Stimulated activated CD4-positive, alpha-beta T cell treated with anti-CD3 and anti-CD28 coated beads, TNF-alpha, amount 100 ng/mL, for 48 hours (primary cell): ENCODE measurements around the gene CTNNA3.

Experiments used
- DNase-seq, 3 donors: peaks; one replicate each; pipeline ENCODE4 v3.0.0-alpha.2; 2020; ENCODE audit warnings: low read depth in 3 of 3

Gene CTNNA3

GRCh38 chr10:66148312-66148711 lies 1547.7 kb downstream of the CTNNA3 start:
- DNase-seq, result no peak

- no peak for DNase-seq
Observed at GRCh38 chr10:66144016-66144415, 1552.0 kb downstream of the CTNNA3 start.

- no peak for DNase-seq
Observed at GRCh38 chr10:66102756-66103155, 1593.2 kb downstream of the CTNNA3 start.

GRCh38 chr10:66098595-66099480 lies 1597.2 kb downstream of the CTNNA3 start:
- DNase-seq, result no peak

DNA sequence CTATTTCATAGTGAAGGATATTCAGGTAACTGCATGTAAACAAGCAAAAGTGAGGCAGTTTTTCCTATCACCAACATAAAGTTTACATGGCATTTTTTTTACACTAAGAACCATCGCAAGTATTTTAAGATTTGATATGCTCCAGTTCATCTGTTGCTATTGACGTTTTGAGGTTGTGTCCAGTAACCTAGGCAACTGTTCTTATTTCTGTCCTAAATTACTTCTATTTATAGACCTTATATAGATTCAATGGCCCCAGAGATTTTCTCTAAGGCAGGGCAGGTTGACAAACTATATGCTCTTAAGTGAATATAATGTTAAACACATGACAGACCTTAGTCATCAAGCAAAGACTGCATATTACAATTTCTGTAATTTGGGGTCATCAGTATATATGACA lies 1600.4 kb downstream of the CTNNA3 start:
- DNase-seq, result no peak

DNA sequence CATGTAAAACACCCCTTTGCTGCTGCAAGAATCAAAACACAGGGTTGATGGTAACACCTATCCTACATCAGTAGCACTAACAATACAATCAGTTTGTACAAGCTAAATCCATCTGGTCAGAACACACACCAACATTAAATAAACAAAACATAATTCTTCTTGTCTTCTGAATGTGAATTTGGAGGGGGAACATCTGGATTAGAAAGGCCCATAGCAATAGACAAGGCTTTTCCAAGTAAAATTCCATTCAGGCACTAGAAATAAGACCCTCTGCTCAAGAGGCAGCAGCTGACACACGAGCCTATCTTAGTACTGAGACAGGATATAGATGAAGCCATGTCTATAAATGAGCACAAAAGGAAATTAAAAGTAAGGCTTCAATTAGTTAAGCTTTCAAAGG lies 1610.1 kb downstream of the CTNNA3 start:
- no peak for DNase-seq

GRCh38 chr10:66071907-66072306 lies 1624.1 kb downstream of the CTNNA3 start:
- DNase-seq, result no peak

DNA sequence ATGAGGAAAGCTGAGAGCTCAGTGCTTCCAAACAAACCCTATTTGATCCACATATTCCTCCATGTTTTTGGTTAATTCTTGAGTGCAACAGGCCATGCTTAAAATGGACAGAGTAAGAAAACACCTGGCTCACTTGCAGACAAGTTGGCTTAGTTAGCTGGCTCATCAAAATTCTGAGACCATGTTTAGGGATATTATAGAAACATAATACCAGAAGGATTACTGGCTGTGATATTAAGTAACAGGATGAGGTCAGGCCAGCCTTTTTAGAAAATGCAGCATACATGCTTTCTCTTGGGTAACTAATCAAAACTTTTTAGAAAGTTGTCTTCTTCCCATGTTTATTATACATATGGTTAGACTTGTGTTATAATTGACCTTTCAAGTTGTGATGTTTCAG lies 1637.4 kb downstream of the CTNNA3 start:
- no peak for DNase-seq

- DNase-seq, result no peak
Observed at GRCh38 chr10:66049335-66049734, 1646.7 kb downstream of the CTNNA3 start.

- DNase-seq, result no peak
Observed at GRCh38 chr10:66045859-66046258, 1650.1 kb downstream of the CTNNA3 start.

DNA sequence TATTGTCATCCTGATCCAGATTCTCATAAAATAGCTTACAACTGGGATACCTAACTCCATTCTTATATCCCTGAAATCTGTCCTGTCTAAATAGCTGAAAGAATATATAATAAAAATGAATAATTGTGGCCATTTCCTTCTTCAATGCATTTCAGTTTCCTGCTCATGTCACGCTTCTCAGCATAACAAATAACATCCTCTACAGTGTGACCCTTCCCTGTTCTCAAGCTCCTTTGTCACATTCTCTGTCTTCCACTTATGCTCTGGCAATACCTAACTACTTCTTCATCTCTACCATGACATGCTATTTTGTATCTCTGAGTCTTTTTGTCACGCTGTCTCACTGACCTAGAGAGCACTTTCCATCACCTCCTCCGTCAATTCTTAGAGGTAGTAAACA lies 1654.2 kb downstream of the CTNNA3 start:
- DNase-seq, result no peak

DNA sequence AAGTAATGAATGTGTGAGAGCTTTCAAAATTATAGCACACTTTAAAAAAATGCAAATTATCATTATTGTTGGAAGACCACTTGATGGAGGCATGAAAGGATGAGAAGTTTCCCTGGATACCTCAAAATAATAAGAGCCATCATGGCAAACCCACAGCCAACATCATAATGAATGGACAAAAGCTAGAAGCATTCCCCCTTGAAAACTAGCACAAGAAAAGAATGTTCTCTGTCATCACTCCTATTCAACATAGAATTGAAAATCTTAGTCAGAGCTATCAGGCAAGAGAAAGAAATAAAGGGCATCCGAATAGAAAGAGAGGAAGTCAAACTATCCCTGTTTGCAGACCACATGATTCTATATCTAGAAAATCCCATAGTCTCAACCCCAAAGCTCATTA lies 1657.4 kb downstream of the CTNNA3 start:
- DNase-seq, result no peak

DNA sequence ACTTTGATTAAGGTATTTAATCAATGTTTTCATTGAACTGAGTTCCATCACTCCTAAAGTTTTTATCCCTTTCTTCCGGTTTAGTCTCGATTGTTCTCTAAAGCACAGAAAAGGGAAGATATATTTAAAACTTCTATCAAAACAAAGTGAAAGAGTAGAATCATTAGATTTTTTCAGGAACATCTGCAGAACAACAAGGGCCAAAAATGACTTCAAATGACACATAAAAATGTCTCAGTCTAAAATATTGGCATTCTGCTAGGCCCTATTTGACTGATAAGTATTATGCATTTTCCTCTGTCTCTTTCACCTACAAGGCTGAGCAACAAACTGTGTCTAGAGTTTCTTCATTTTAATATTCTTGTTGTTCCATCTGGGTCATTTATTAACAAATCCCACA lies 1669.7 kb downstream of the CTNNA3 start:
- no peak for DNase-seq

DNA sequence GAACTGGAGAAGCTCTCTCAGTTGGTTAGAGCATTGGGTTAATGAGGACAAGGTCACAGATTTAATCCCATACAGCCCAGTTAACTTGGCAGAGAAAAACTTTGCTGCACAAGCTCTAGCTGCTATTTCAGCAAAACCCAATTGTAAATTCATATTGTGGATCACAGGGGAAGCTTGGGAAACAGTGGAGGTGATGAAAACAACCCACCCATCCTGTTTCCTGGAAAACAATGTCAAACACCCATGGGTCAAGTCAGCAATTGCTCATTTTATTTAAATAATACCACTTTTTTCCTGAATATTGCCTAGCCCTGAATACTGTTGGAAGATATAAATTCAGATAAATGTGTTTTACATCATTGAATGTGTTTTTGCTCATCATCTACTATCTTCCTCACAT lies 1670.8 kb downstream of the CTNNA3 start:
- DNase-seq, result no peak

- no peak for DNase-seq
Observed at GRCh38 chr10:66021423-66021822, 1674.6 kb downstream of the CTNNA3 start.

- DNase-seq, result no peak
Observed at GRCh38 chr10:66008221-66008620, 1687.8 kb downstream of the CTNNA3 start.

GRCh38 chr10:66006411-66006810 lies 1689.6 kb downstream of the CTNNA3 start:
- DNase-seq, result no peak

DNA sequence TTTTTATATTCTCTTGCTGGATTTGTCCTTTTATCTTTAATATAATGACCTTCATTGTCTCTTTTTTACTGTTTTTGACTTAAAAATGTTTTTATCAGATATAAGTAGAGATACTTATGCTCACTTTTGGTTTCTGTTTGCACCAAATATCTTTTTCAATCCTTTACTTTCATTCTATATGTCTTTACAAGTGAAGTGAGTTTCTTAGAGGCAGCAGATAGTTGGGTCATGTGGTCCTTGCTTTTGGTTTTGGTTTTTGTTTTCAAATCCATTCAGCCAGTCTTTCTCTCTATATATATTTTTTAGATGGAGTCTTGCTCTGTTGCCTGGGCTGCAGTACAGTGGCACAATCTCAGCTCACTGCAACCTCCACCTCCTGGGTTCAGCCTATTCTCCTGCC lies 1702.5 kb downstream of the CTNNA3 start:
- no peak for DNase-seq

DNA sequence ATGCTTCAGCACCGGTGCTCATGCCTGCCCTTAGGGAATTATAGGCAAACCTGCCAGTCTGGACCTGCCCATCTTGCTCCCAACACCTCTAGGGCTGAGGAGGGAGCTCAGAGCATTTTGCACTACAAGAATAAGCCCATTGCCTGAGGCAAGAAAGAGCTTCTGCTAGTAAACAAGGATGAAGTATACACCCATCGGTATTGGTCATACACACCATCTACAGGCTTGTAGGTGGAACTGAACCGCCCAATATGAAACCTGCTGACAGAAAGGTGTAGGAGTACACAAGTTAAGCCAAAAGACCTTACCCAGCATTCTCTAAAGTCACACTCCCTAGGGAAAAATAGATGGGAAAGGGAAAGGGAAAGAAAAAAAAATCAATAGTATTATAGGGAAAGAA lies 1727.1 kb downstream of the CTNNA3 start:
- no peak for DNase-seq

GRCh38 chr10:65968437-65968836 lies 1727.6 kb downstream of the CTNNA3 start:
- DNase-seq, result no peak

DNA sequence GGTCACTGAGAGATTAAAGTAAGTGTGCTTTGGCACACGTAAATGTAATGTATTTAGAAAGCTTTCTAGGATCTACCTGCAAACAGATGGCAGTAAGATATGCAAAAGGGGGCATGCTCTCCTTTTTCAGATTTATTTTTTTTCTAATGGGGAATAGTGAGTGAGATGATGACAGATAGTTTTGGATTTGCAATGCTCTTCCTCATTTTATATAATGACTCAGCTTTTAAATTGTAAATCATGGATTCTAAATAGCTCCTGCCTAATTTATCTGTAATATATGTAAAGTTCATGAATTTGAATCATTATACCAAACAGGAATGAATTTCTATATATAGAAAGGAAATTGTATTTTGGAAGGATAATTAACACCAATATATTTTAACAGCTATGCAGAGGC lies 1731.8 kb downstream of the CTNNA3 start:
- no peak for DNase-seq

DNA sequence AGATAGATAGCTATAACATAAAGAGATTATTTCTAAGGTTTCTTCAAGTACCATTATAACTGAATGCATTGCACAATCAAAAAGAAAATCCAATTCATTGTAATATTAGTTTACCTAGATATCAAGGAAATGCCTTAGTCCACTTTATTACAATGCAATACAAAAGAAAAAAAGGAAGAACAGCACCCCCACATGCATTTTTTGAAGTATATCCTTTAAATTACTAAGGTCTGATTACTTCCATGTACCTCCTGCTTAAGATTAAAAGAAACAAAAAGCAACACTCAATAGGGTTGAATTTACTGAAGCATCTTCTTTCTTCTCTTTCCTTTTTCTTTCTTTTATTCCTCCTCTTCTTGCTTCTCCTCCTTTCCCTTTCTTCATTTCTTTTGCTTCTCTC lies 1743.9 kb downstream of the CTNNA3 start:
- no peak for DNase-seq

- DNase-seq, result no peak
Observed at GRCh38 chr10:65950075-65950474, 1745.9 kb downstream of the CTNNA3 start.

DNA sequence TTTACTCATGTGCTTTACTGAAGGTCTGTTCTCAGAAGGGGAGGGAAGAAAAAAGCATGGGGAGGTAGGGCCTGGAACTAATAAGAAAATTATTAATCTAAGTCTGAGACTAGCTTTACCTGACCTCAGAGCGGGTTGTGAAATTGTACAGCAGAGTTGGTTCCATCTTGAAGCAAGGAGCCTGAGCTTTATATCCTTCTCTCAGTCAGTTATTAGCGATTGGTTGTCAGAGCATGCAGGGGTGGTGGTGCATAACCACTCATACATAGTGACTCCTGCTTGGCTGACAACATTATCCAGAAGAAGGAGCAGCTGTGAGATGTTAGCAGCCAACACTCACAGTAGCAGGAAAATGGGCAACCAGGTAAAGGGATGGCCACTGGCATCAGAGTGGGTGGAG lies 1746.5 kb downstream of the CTNNA3 start:
- no peak for DNase-seq
